Fibroblast of lung (primary cell): ENCODE results near the gene WDR59. TPM values are rescaled to one million over a fixed set of nuclear protein-coding genes. Genes with fewer than 3 reads are reported as not detected.

Experiments
- DNase-seq, 2 donors: peaks; one replicate each; pipeline versions ENCODE4 v3.0.0 to v3.0.0-alpha.2; 2010; ENCODE audit warnings: low read depth in 2 of 2
- H2AFZ ChIP-seq: 2 replicates; pipeline ENCODE4 v1.5.1; 2012; ENCODE audit warnings: low read length, control low read depth, inconsistent platforms
- H3K27ac ChIP-seq: 2 replicates; pipeline ENCODE4 v1.5.1; 2011; ENCODE audit warnings: low read length, control low read depth; ENCODE audit not compliant: insufficient read depth
- H3K27me3 ChIP-seq: 2 replicates; pipeline ENCODE4 v1.5.1; 2011; ENCODE audit warnings: mild to moderate bottlenecking, low read length; ENCODE audit not compliant: control insufficient read depth, insufficient read depth
- H3K36me3 ChIP-seq: 2 replicates; pipeline ENCODE4 v1.5.1; 2011; ENCODE audit warnings: low read length; ENCODE audit not compliant: control insufficient read depth, insufficient read depth
- H3K4me1 ChIP-seq: 2 replicates; pipeline ENCODE4 v1.5.1; 2011; ENCODE audit warnings: low read length; ENCODE audit not compliant: control insufficient read depth, insufficient read depth; ENCODE audit errors: extremely low read depth
- H3K4me2 ChIP-seq: 2 replicates; pipeline ENCODE4 v1.5.1; 2011; ENCODE audit warnings: low read length, control low read depth; ENCODE audit not compliant: insufficient read depth; ENCODE audit errors: extremely low read depth
- H3K4me3 ChIP-seq, 4 experiments: fragments of 200-600 bp in 1 of 4; sonication (generic) in 1 of 4; replicated peaks in 1 of 4; 2 replicates each; pipeline ENCODE4 v1.5.1; 2011 to 2016; ENCODE audit warnings: low read length in 4 of 4, low read depth in 3 of 4, mild to moderate bottlenecking in 3 of 4, control low read depth in 2 of 4, inconsistent platforms in 1 of 4, mixed read lengths in 1 of 4; ENCODE audit not compliant: insufficient read depth in 1 of 4; ENCODE audit errors: control extremely low read depth in 1 of 4
- H3K79me2 ChIP-seq: 2 replicates; pipeline ENCODE4 v1.5.1; 2012; ENCODE audit warnings: mild to moderate bottlenecking, low read length, inconsistent platforms; ENCODE audit not compliant: control insufficient read depth, insufficient read depth
- H3K9ac ChIP-seq: 2 replicates; pipeline ENCODE4 v1.5.1; 2011; ENCODE audit warnings: mild to moderate bottlenecking, low read length, control low read depth; ENCODE audit not compliant: insufficient read depth
- H3K9me3 ChIP-seq: 2 replicates; pipeline ENCODE4 v1.5.1; 2012; ENCODE audit warnings: low read depth, low read length; ENCODE audit not compliant: control insufficient read depth, insufficient read depth
- H4K20me1 ChIP-seq: 2 replicates; pipeline ENCODE4 v1.5.1; 2011; ENCODE audit warnings: low read length; ENCODE audit not compliant: control insufficient read depth, insufficient read depth; ENCODE audit errors: extremely low read depth
- CTCF ChIP-seq, 2 donors: IDR thresholded peaks in 1 of 2; conservative IDR thresholded peaks in 1 of 2; 1 replicate in 1 of 2; 2 replicates in 1 of 2; pipeline ENCODE4 v1.5.1; 2011 to 2012; ENCODE audit warnings: low read length in 2 of 2, control low read depth in 1 of 2, inconsistent platforms in 1 of 2, low read depth in 1 of 2, mild to moderate bottlenecking in 1 of 2
- EZH2 ChIP-seq: IDR thresholded peaks from 2 replicates; pipeline ENCODE4 v1.5.1; 2012; ENCODE audit warnings: low read length, control low read depth, mild to moderate bottlenecking; ENCODE audit errors: missing control alignments
- polyA plus RNA-seq, 2 donors: library from polyadenylated mRNA; depleted of rRNA in 1 of 2; stranded (reverse) in 1 of 2; unstranded in 1 of 2; fragments of >200 nt; gene quantifications; 2 replicates each; pipeline ENCODE4 v1.2.1, GENCODE V29; 2011 to 2012; ENCODE audit warnings: missing spikeins in 1 of 2
- total RNA-seq: library from RNA; depleted of rRNA; stranded (reverse); fragments of >200 nt; gene quantifications from 2 replicates; pipeline ENCODE4 v1.2.1, GENCODE V29; 2014

The WDR59 gene
- total and polyA plus RNA-seq, 2 donors (not counting 1 experiment from before 2014, with no cell fraction given): 16.0 to 30.2 TPM

- Histone ChIP-seq H3K9me3 (no peaks in the 10 kb centered on the region), H2AFZ (no peak overlapping the region)
These were observed 113.3 kb downstream of the WDR59 start for GRCh38 chr16:74871608-74872007.

GRCh38 chr16:74868501-74868900 is 116.4 kb downstream of the WDR59 start:
- Histone ChIP-seq H3K4me1 (no peaks in the 10 kb centered on the region), H3K9me3 (no peaks in the 10 kb centered on the region), H3K4me3 (no peak overlapping the region), H3K27me3 (no peaks in the 10 kb centered on the region), H4K20me1 (no peaks in the 10 kb centered on the region), H3K27ac (no peak overlapping the region), H2AFZ (no peak overlapping the region), H3K9ac (no peak overlapping the region), H3K36me3 (no peaks in the 10 kb centered on the region), H3K4me2 (no peak overlapping the region), H3K79me2 (no peaks in the 10 kb centered on the region)
- TF ChIP-seq CTCF (conservative IDR thresholded peaks at IDR 0.05 in 1 of 2, IDR thresholded peaks at IDR 0.05 in 1 of 2; ENCODE audit: low read depth in 1 of 2, low read length in 2 of 2) (no peak), EZH2 (no peak)
- DNase-seq: peak in 1 of 2 donors; percentile 50

More at GRCh38 chr16:74871608-74872007, 113.3 kb downstream of the WDR59 start:
- TF ChIP-seq CTCF (conservative IDR thresholded peaks at IDR 0.05 in 1 of 2, IDR thresholded peaks at IDR 0.05 in 1 of 2; ENCODE audit: low read depth in 1 of 2, low read length in 2 of 2) (no peak), EZH2 (no peak)
- Histone ChIP-seq H3K4me1 (no peaks in the 10 kb centered on the region), H3K27me3 (no peaks in the 10 kb centered on the region), H3K79me2 (no peaks in the 10 kb centered on the region), H3K4me3 (no peak overlapping the region), H3K36me3 (no peaks in the 10 kb centered on the region), H3K27ac (no peak overlapping the region), H4K20me1 (no peaks in the 10 kb centered on the region), H3K4me2 (no peak overlapping the region), H3K9ac (no peak overlapping the region)
- DNase-seq: no peak

- Histone ChIP-seq H3K4me2 (no peak overlapping the region), H3K9me3 (no peaks in the 10 kb centered on the region), H3K4me3 (no peak overlapping the region), H3K27ac (no peak overlapping the region), H2AFZ (no peak overlapping the region), H4K20me1 (no peaks in the 10 kb centered on the region), H3K79me2 (no peaks in the 10 kb centered on the region), H3K4me1 (no peaks in the 10 kb centered on the region), H3K9ac (no peak overlapping the region), H3K36me3 (no peaks in the 10 kb centered on the region), H3K27me3 (no peaks in the 10 kb centered on the region)
- DNase-seq: no peak
- TF ChIP-seq CTCF (conservative IDR thresholded peaks at IDR 0.05 in 1 of 2, IDR thresholded peaks at IDR 0.05 in 1 of 2; ENCODE audit: low read depth in 1 of 2, low read length in 2 of 2): no peak
- TF ChIP-seq EZH2: no peak
These were observed 116.9 kb downstream of the WDR59 start for GRCh38 chr16:74868035-74868434.
